ENCODE data around the gene LRPAP1. TPM values are rescaled to one million over a fixed set of nuclear protein-coding genes. Genes with fewer than 3 reads are reported as not detected.

LRPAP1 gene
- total and polyA plus RNA-seq, 2 donors (not counting 1 experiment from before 2014, with no cell fraction given): 62.9 to 80.5 TPM

- H4K20me1 ChIP-seq (ENCODE audit: control insufficient read depth, extremely low read depth, insufficient read depth, low read length): no peaks in the 10 kb centered on the region
- no peak within 1 kb of the TSS for H2AFZ ChIP-seq (ENCODE audit: low read length)
- DNase-seq (ENCODE audit: low read depth in 2 of 2): no peak
- no peaks in the 10 kb centered on the region for H3K79me2 ChIP-seq (ENCODE audit: control insufficient read depth, insufficient read depth, low read length)
- no peak for TF ChIP-seq CTCF (conservative IDR thresholded peaks at IDR 0.05 in 1 of 2, IDR thresholded peaks at IDR 0.05 in 1 of 2; ENCODE audit: low read depth in 1 of 2, low read length in 2 of 2)
- no peak for TF ChIP-seq EZH2 (IDR thresholded peaks at IDR 0.05; ENCODE audit: low read length, missing control alignments)
- H3K27ac ChIP-seq (ENCODE audit: insufficient read depth, low read length): no peak within 1 kb of the TSS
- H3K27me3 ChIP-seq (ENCODE audit: control insufficient read depth, insufficient read depth, low read length): peaks cover 14% of the 10 kb centered on the region
- H3K4me1 ChIP-seq (ENCODE audit: control insufficient read depth, extremely low read depth, insufficient read depth, low read length): no peaks in the 10 kb centered on the region
- H3K9me3 ChIP-seq (ENCODE audit: control insufficient read depth, insufficient read depth, low read depth, low read length): no peaks in the 10 kb centered on the region
- no peak within 1 kb of the TSS for H3K4me3 ChIP-seq (replicated peaks in 1 of 4; ENCODE audit: control extremely low read depth in 1 of 4, insufficient read depth in 1 of 4, low read depth in 3 of 4, low read length in 4 of 4)
- H3K9ac ChIP-seq (ENCODE audit: insufficient read depth, low read length): no peak within 1 kb of the TSS
- no peaks in the 10 kb centered on the region for H3K36me3 ChIP-seq (ENCODE audit: control insufficient read depth, insufficient read depth, low read length)
- H3K4me2 ChIP-seq (ENCODE audit: extremely low read depth, insufficient read depth, low read length): no peak within 1 kb of the TSS
Observed at GRCh38 chr4:3462790-3463415, 69.3 kb downstream of the LRPAP1 start, which contains the start of gene DOK7. TSS of gene DOK7 (plus strand) at chr4:3463306. CDS start at chr4:3463376, 70 bp downstream.

GRCh38 chr4:3462321-3462789 lies 69.9 kb downstream of the LRPAP1 start:
- no peaks in the 10 kb centered on the region for H4K20me1 ChIP-seq (ENCODE audit: control insufficient read depth, extremely low read depth, insufficient read depth, low read length)
- H3K4me3 ChIP-seq (replicated peaks in 1 of 4; ENCODE audit: control extremely low read depth in 1 of 4, insufficient read depth in 1 of 4, low read depth in 3 of 4, low read length in 4 of 4): no peak overlapping the region
- no peaks in the 10 kb centered on the region for H3K4me1 ChIP-seq (ENCODE audit: control insufficient read depth, extremely low read depth, insufficient read depth, low read length)
- no peaks in the 10 kb centered on the region for H3K9me3 ChIP-seq (ENCODE audit: control insufficient read depth, insufficient read depth, low read depth, low read length)
- no peak overlapping the region for H3K4me2 ChIP-seq (ENCODE audit: extremely low read depth, insufficient read depth, low read length)
- H3K27ac ChIP-seq (ENCODE audit: insufficient read depth, low read length): no peak overlapping the region
- TF ChIP-seq EZH2 (IDR thresholded peaks at IDR 0.05; ENCODE audit: low read length, missing control alignments): no peak
- TF ChIP-seq CTCF (conservative IDR thresholded peaks at IDR 0.05 in 1 of 2, IDR thresholded peaks at IDR 0.05 in 1 of 2; ENCODE audit: low read depth in 1 of 2, low read length in 2 of 2): no peak
- no peak overlapping the region for H3K9ac ChIP-seq (ENCODE audit: insufficient read depth, low read length)
- H3K79me2 ChIP-seq (ENCODE audit: control insufficient read depth, insufficient read depth, low read length): no peaks in the 10 kb centered on the region
- no peak for DNase-seq (ENCODE audit: low read depth in 2 of 2)
- H2AFZ ChIP-seq (ENCODE audit: low read length): no peak overlapping the region
- peaks cover 17% of the 10 kb centered on the region for H3K27me3 ChIP-seq (ENCODE audit: control insufficient read depth, insufficient read depth, low read length)
- H3K36me3 ChIP-seq (ENCODE audit: control insufficient read depth, insufficient read depth, low read length): no peaks in the 10 kb centered on the region

- H3K9ac ChIP-seq (ENCODE audit: insufficient read depth, low read length): no peak overlapping the region
- H3K27ac ChIP-seq (ENCODE audit: insufficient read depth, low read length): no peak overlapping the region
- no peaks in the 10 kb centered on the region for H3K9me3 ChIP-seq (ENCODE audit: control insufficient read depth, insufficient read depth, low read depth, low read length)
- no peaks in the 10 kb centered on the region for H4K20me1 ChIP-seq (ENCODE audit: control insufficient read depth, extremely low read depth, insufficient read depth, low read length)
- H3K27me3 ChIP-seq (ENCODE audit: control insufficient read depth, insufficient read depth, low read length): peaks cover 17% of the 10 kb centered on the region
- no peak overlapping the region for H3K4me3 ChIP-seq (replicated peaks in 1 of 4; ENCODE audit: control extremely low read depth in 1 of 4, insufficient read depth in 1 of 4, low read depth in 3 of 4, low read length in 4 of 4)
- H3K4me1 ChIP-seq (ENCODE audit: control insufficient read depth, extremely low read depth, insufficient read depth, low read length): no peaks in the 10 kb centered on the region
- no peak overlapping the region for H2AFZ ChIP-seq (ENCODE audit: low read length)
- H3K36me3 ChIP-seq (ENCODE audit: control insufficient read depth, insufficient read depth, low read length): no peaks in the 10 kb centered on the region
- TF ChIP-seq EZH2 (IDR thresholded peaks at IDR 0.05; ENCODE audit: low read length, missing control alignments) (no peak), CTCF (conservative IDR thresholded peaks at IDR 0.05 in 1 of 2, IDR thresholded peaks at IDR 0.05 in 1 of 2; ENCODE audit: low read depth in 1 of 2, low read length in 2 of 2) (no peak)
- H3K79me2 ChIP-seq (ENCODE audit: control insufficient read depth, insufficient read depth, low read length): no peaks in the 10 kb centered on the region
- no peak overlapping the region for H3K4me2 ChIP-seq (ENCODE audit: extremely low read depth, insufficient read depth, low read length)
- peak in 1 of 2 donors; percentile 31 for DNase-seq (ENCODE audit: low read depth in 2 of 2)
Observed at GRCh38 chr4:3461515-3462291, 70.5 kb downstream of the LRPAP1 start.

All from fibroblast of lung (primary cell).